ENCODE results near the gene TRAPPC3L. TPM values are rescaled to one million over a fixed set of nuclear protein-coding genes. Genes with fewer than 3 reads are reported as not detected.

TRAPPC3L gene
- total RNA-seq, 1 donor, result under 0.01 TPM

DNA sequence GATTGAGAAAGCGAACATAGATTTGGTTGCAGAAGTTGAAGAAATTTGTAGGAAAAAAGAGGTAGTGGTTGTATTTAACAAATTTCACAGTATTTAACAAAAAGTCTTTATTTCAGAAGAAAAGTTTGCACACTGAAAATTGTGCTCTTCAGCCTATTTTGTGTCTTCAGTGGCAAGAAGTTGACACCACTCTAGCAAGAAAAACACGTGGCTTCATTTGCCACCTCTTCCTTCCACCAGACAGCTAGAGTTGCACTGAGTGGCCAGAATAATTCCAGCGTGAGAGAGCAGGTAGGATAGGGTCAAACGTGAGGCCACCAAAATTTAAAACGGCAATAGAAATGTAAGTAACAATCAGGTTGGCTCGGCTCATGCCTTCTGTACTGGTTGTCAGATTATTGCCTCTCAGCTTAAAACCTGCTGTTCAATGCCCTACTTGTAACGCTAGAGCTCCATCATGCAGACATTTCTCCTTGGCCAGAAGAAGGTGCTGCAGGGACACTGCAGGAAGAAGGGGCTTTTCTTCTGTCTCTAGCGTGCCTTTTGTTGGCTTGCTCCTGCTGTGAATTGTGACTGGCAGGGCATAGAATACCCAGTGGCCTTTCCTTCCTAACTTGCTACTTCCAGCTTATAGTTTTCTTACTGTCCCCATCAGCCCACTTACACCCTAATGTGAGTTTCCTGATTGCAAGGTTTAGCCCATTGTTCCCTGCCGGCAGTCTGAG lies 12.1 kb downstream of the TRAPPC3L start:
- H3K4me1 ChIP-seq (ENCODE audit: insufficient read depth, low read length), result peaks cover 18% of the 10 kb centered on the region
- DNase-seq (ENCODE audit: insufficient read length, low spot score, missing footprints), result no peak
- H3K36me3 ChIP-seq (ENCODE audit: insufficient read depth, low read length), result no peaks in the 10 kb centered on the region
- H3K27ac ChIP-seq (ENCODE audit: low read depth, low read length), result no peak overlapping the region
- H3K9me3 ChIP-seq (ENCODE audit: low read depth, low read length), result no peaks in the 10 kb centered on the region
- H3K27me3 ChIP-seq (ENCODE audit: insufficient read depth, low read length), result no peaks in the 10 kb centered on the region
- no peak overlapping the region for H3K4me2 ChIP-seq (ENCODE audit: insufficient read depth, low read length)
- TF ChIP-seq, protein P1, sequence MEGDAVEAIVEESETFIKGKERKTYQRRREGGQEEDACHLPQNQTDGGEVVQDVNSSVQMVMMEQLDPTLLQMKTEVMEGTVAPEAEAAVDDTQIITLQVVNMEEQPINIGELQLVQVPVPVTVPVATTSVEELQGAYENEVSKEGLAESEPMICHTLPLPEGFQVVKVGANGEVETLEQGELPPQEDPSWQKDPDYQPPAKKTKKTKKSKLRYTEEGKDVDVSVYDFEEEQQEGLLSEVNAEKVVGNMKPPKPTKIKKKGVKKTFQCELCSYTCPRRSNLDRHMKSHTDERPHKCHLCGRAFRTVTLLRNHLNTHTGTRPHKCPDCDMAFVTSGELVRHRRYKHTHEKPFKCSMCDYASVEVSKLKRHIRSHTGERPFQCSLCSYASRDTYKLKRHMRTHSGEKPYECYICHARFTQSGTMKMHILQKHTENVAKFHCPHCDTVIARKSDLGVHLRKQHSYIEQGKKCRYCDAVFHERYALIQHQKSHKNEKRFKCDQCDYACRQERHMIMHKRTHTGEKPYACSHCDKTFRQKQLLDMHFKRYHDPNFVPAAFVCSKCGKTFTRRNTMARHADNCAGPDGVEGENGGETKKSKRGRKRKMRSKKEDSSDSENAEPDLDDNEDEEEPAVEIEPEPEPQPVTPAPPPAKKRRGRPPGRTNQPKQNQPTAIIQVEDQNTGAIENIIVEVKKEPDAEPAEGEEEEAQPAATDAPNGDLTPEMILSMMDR (IDR thresholded peaks at IDR 0.05; ENCODE audit: extremely low read depth, low read depth, low read length), result no peak
- H3K4me3 ChIP-seq (ENCODE audit: insufficient read depth, low read length), result no peak overlapping the region
- no peaks in the 10 kb centered on the region for H3K79me2 ChIP-seq (ENCODE audit: insufficient read depth, low read length)
- H2AFZ ChIP-seq (ENCODE audit: low read length), result peak overlapping the region; percentile 73
- no peaks in the 10 kb centered on the region for H4K20me1 ChIP-seq (ENCODE audit: insufficient read depth, low read length)

DNA sequence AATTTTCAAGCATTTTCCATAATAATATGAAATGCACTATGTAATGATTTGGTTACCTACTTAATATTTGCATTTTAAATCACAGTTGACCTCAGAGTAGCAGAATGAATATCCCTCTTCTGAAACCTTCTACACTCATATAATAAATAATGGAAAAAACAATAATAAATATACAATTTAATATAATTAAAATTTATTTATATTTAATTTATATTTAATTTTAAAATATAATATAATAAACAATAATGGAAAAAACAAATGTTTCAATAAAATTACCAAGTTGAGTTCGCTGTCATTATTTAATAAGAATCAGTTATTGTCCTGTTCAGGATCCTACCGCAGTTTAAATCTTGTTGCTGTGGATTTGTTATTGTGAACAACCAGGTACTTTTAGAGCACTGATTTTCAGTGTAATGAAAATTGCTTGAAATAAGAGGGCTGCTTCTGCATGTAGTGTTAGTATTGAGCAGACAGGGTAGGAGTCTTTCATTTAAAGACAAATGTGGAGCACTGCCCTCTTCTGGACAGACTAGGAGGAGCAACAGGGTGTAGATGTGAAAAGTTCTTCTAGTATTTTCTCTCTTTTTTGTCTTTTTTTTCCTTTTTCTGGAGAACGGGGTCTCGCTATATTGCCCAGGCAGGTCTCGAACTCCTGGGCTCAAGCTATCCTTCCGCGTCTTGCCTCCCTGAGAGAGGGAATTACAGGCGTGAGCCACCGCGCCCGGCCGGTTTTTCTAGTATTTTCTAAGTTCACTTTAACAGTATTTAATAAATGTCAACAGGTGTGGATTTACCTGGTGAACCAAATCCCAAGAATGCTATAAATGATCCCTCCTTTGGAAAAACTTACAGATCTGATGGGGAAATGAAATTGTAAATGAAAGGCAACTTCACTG lies 13.6 kb downstream of the TRAPPC3L start:
- Histone ChIP-seq H3K27me3 (ENCODE audit: insufficient read depth, low read length) (no peaks in the 10 kb centered on the region), H4K20me1 (ENCODE audit: insufficient read depth, low read length) (no peaks in the 10 kb centered on the region), H3K4me1 (ENCODE audit: insufficient read depth, low read length) (peaks cover 18% of the 10 kb centered on the region), H3K79me2 (ENCODE audit: insufficient read depth, low read length) (no peaks in the 10 kb centered on the region), H2AFZ (ENCODE audit: low read length) (no peak overlapping the region), H3K9me3 (ENCODE audit: low read depth, low read length) (no peaks in the 10 kb centered on the region), H3K27ac (ENCODE audit: low read depth, low read length) (no peak overlapping the region), H3K4me3 (ENCODE audit: insufficient read depth, low read length) (no peak overlapping the region), H3K36me3 (ENCODE audit: insufficient read depth, low read length) (no peaks in the 10 kb centered on the region), H3K4me2 (ENCODE audit: insufficient read depth, low read length) (no peak overlapping the region)
- DNase-seq (ENCODE audit: insufficient read length, low spot score, missing footprints), result peak; percentile 88
- TF ChIP-seq, protein P1 (IDR thresholded peaks at IDR 0.05; ENCODE audit: extremely low read depth, low read depth, low read length), result peak; percentile 80

DNA sequence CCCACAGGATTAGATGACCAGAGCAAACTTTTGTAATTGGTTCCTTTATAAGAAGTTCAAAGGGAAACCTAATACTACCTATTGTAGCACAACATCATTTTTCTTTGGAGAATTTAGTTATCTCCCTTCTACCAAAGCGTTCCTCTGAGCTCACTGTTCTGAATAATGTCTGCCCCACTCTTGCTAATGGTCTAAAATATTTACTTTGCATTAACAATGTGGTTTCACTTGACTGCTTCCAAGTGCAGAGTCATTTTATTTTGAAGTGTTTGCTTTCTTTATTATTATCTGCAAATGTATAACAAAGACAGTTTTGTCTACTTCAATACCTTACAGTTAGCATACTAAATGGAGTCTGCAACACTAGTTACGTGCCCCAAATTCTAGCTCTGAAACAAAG lies 15.0 kb downstream of the TRAPPC3L start:
- no peak for DNase-seq (ENCODE audit: insufficient read length, low spot score, missing footprints)
- TF ChIP-seq, protein P1 (IDR thresholded peaks at IDR 0.05; ENCODE audit: extremely low read depth, low read depth, low read length), result no peak
- Histone ChIP-seq H3K9me3 (ENCODE audit: low read depth, low read length) (no peaks in the 10 kb centered on the region), H4K20me1 (ENCODE audit: insufficient read depth, low read length) (no peaks in the 10 kb centered on the region), H3K4me3 (ENCODE audit: insufficient read depth, low read length) (no peak overlapping the region), H3K27ac (ENCODE audit: low read depth, low read length) (no peak overlapping the region), H2AFZ (ENCODE audit: low read length) (no peak overlapping the region), H3K4me2 (ENCODE audit: insufficient read depth, low read length) (no peak overlapping the region), H3K79me2 (ENCODE audit: insufficient read depth, low read length) (no peaks in the 10 kb centered on the region), H3K36me3 (ENCODE audit: insufficient read depth, low read length) (no peaks in the 10 kb centered on the region), H3K27me3 (ENCODE audit: insufficient read depth, low read length) (no peaks in the 10 kb centered on the region), H3K4me1 (ENCODE audit: insufficient read depth, low read length) (peaks cover 16% of the 10 kb centered on the region)
